ENCODE results near the gene TIMP2.

DNA sequence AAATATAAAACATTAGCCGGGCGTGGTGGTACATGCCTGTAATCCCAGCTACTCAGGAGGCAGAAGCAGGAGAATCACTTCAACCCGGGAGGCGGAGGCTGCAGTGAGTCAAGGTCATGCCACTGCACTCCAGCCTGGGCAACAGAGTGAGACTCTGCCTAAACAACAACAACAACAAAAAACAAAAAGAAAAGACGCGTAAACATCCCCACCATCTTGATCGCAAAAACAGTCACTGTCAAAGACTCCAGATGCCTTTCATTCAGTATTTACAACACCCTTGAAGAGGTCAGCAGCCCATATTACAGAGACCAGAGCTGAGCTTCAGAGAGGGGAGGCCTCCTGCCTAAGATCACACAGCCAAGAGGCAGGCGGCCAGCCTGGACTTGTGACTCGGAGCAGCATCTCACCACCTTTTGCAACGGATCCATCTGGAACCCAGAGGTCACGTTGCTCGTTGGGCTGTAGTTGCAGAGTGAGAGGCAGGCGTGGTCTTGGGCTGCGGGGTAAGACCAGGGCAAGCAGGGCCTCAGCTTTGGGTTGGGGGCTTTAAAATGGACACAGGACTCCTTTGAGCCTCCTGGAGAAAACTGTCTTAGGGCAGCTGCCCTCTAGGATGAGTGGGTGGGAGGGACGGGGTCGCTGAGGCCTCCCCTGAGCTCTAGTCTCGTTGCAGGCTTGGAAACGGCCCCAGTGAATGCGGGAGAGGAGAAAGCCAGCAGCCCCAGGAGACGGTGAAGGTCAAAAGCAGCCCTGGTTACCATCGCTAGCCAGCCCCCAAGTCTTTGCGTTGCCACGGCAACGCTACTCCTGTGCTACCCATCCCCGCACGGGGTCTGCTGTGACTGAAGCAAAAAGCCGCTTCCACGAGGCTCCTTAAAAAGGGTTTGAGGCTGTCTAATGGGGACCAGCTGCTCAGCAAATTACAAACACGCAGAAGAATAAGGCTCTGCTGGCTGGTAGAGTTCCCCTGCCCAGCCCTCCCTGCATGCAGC is 28.5 kb upstream of the TIMP2 start:
- TF ChIP-seq, protein P1, sequence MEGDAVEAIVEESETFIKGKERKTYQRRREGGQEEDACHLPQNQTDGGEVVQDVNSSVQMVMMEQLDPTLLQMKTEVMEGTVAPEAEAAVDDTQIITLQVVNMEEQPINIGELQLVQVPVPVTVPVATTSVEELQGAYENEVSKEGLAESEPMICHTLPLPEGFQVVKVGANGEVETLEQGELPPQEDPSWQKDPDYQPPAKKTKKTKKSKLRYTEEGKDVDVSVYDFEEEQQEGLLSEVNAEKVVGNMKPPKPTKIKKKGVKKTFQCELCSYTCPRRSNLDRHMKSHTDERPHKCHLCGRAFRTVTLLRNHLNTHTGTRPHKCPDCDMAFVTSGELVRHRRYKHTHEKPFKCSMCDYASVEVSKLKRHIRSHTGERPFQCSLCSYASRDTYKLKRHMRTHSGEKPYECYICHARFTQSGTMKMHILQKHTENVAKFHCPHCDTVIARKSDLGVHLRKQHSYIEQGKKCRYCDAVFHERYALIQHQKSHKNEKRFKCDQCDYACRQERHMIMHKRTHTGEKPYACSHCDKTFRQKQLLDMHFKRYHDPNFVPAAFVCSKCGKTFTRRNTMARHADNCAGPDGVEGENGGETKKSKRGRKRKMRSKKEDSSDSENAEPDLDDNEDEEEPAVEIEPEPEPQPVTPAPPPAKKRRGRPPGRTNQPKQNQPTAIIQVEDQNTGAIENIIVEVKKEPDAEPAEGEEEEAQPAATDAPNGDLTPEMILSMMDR (IDR thresholded peaks at IDR 0.05; ENCODE audit: poor library complexity, severe bottlenecking) = no peak
- TF ChIP-seq EP300 (conservative IDR thresholded peaks at IDR 0.05; ENCODE audit: poor library complexity, severe bottlenecking) (peak; percentile 48), SMC3 (conservative IDR thresholded peaks at IDR 0.05; ENCODE audit: poor library complexity) (no peak), TAF1 (IDR thresholded peaks at IDR 0.05; ENCODE audit: low read depth) (no peak), EZH2 (IDR thresholded peaks at IDR 0.05; ENCODE audit: borderline replicate concordance, insufficient read depth, low read length, poor library complexity, severe bottlenecking) (no peak)
- TF ChIP-seq, protein P2, sequence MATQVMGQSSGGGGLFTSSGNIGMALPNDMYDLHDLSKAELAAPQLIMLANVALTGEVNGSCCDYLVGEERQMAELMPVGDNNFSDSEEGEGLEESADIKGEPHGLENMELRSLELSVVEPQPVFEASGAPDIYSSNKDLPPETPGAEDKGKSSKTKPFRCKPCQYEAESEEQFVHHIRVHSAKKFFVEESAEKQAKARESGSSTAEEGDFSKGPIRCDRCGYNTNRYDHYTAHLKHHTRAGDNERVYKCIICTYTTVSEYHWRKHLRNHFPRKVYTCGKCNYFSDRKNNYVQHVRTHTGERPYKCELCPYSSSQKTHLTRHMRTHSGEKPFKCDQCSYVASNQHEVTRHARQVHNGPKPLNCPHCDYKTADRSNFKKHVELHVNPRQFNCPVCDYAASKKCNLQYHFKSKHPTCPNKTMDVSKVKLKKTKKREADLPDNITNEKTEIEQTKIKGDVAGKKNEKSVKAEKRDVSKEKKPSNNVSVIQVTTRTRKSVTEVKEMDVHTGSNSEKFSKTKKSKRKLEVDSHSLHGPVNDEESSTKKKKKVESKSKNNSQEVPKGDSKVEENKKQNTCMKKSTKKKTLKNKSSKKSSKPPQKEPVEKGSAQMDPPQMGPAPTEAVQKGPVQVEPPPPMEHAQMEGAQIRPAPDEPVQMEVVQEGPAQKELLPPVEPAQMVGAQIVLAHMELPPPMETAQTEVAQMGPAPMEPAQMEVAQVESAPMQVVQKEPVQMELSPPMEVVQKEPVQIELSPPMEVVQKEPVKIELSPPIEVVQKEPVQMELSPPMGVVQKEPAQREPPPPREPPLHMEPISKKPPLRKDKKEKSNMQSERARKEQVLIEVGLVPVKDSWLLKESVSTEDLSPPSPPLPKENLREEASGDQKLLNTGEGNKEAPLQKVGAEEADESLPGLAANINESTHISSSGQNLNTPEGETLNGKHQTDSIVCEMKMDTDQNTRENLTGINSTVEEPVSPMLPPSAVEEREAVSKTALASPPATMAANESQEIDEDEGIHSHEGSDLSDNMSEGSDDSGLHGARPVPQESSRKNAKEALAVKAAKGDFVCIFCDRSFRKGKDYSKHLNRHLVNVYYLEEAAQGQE (IDR thresholded peaks at IDR 0.05; ENCODE audit: borderline replicate concordance) = no peak
